GM18519 (cell line): ENCODE data around the gene NBPF11.
"Not testable (repeated sequence)": the region's sequence is repeated elsewhere in the genome, so short reads cannot be mapped to it uniquely, and the experiment has no call there.

Experiments used
- ATAC-seq: cut with Tn5 transposase; IDR thresholded peaks from one replicate; pipeline ENCODE4 v1.9.1; 2021; ENCODE audit warnings: mild to moderate bottlenecking, moderate library complexity; ENCODE audit not compliant: unreplicated experiment, low FRiP score

Gene NBPF11

GRCh38 chr1:148151911-148152656 lies at the start of gene NBPF11:
NBPF11 (minus strand) TSS chr1:148152281; CDS start chr1:148127003, 25,278 bp downstream.
- peak; percentile 57 for ATAC-seq

- not testable (repeated sequence) for ATAC-seq
Observed at GRCh38 chr1:148197396-148197795, 45.3 kb upstream of the NBPF11 start.

GRCh38 chr1:148196949-148197348 lies 44.9 kb upstream of the NBPF11 start:
- peak; percentile 59 for ATAC-seq

DNA sequence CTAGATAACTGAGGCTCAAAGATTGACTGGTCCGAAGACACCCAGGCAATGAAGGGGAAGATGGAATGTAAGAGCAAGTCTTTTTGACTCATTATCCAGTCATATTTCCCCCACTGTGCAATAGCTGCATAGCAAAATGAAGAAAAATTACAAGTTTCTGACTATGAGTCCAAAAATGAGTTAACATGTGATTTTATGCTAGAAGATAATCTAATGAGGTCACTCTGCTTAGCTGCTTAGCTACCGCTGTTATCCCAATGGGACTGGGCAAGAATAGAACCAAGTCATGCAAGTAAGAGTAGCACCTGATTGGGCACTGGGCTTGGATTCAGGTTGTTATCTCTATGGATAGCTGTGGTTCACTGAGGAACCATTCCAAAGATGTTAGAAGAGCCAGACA lies 43.0 kb upstream of the NBPF11 start:
- ATAC-seq, result not testable (repeated sequence)

GRCh38 chr1:148188768-148189167 lies 36.7 kb upstream of the NBPF11 start:
- not testable (repeated sequence) for ATAC-seq

- ATAC-seq, result not testable (repeated sequence)
Observed at GRCh38 chr1:148178682-148179081, 26.6 kb upstream of the NBPF11 start.

DNA sequence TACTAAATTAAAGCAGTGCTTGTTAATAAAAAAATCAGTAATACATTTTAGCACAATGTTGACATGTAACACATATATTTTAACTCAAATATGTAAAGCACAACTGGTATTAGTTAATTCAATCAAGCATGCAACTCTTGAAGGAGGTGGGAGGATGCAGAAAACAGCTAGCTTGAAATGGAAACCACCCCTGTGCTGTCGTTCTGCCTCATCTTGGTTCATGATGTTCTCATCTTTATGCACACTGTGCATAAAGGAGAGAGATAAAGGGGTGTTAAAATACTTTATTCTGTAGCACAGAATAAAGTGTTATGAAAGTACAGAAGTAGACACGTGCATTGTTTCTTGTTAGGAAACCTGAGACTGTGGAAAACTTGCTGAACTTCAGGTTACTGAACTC lies 23.3 kb upstream of the NBPF11 start:
- ATAC-seq, result not testable (repeated sequence)

DNA sequence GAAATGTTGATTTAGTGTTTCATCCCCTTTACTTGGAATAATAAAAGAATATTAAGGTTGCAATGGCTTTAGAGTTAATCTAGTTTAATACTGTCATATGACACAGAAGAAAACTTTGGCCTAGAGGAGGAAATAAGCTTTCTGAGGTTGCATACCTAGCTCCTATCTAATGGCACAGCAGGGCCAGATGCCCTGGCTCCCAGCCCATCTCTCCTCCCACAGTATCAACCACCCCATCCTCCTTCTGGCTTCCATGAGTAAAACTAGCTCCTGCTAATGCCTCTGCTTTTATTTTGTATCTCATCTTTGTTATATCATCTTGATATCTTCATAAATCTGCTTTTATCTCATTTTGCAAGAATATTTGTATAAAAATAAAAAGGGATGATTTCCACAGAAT lies 19.9 kb upstream of the NBPF11 start:
- not testable (repeated sequence) for ATAC-seq

- ATAC-seq, result no peak
Observed at GRCh38 chr1:148166558-148167492, 14.7 kb upstream of the NBPF11 start.

GRCh38 chr1:148162363-148162762 lies 10.3 kb upstream of the NBPF11 start:
- no peak for ATAC-seq

GRCh38 chr1:148161053-148161901 lies 9.2 kb upstream of the NBPF11 start:
- ATAC-seq, result no peak

- no peak for ATAC-seq
Observed at GRCh38 chr1:148160343-148161052, 8.4 kb upstream of the NBPF11 start.

GRCh38 chr1:148160048-148160342 lies 7.9 kb upstream of the NBPF11 start:
- ATAC-seq, result no peak

- ATAC-seq, result no peak
Observed at GRCh38 chr1:148158341-148159003, 6.4 kb upstream of the NBPF11 start.

- ATAC-seq, result not testable (repeated sequence)
Observed at GRCh38 chr1:148157803-148158202, 5.7 kb upstream of the NBPF11 start.

DNA sequence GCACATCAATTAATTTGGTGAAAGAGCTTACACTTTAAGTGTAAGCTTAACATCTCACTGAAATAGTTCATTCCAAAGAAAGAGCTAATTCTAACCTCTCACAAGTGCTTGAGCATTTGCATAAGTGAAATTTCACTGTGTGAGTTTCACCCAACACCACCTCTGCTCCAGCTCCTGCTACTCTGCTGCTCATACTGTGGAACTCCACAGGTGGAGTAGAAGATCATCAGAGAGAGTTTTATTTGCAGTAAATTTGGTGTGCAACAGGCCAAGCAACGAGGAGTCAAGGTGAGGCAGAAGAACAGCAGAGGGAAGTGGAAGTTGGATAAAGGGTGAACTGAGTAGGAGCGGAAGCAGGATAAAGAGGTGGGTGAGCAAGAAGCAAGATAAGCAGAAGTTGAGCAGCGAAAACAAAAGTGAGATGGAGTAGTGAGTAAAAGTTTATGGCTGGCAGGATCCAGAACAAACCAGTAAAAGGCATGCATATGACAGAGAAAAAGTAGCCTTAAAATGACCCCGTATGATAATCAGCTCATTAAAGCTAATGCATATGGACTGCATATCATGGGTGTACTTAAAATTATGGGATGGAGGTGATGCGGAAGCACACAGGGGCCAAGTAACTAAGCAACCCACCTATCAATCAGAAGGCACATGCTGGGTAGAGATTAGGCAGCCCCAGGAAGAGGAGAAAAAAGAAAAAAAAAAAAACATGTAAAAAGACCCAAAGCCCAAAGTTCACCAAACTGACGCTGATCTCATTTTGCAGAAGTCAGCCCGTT lies 3.6 kb upstream of the NBPF11 start:
- ATAC-seq, result not testable (repeated sequence)

- not testable (repeated sequence) for ATAC-seq
Observed at GRCh38 chr1:148152795-148153194, 714 bp upstream of the NBPF11 start.

GRCh38 chr1:148151371-148151819 lies 686 bp downstream of the NBPF11 start:
- ATAC-seq, result peak; percentile 7

DNA sequence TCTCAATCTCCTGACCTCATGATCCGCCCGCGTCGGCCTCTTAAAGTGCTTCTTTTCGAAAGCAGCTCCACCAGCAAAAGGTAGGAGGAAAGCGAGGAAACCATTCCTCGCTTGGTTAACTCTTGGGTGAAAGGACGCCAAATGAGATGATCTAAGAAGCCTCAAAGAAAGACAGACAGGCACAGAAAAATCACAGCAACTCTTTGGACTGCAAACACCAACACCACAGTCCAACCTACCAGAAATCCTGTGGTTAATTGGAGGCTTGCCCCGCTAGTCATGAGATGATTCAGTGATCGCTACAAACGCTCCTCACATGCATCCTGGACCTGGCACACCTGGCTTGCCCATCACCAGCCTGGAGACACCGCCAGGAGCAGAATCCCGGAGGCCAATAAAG lies 1.1 kb downstream of the NBPF11 start:
- not testable (repeated sequence) for ATAC-seq
